Astrocyte (in vitro differentiated cells and primary cell): ENCODE data around the gene PPP1R9A. TPM values are rescaled to one million over a fixed set of nuclear protein-coding genes. Genes with fewer than 3 reads are reported as not detected.

Experiments used
- DNase-seq: peaks from one replicate; pipeline ENCODE4 v3.0.0-alpha.2; 2010; ENCODE audit warnings: low read depth
- FAIRE-seq: peaks from 2 replicates; lab custom pipeline; 2011; peaks lifted over from hg19 to GRCh38; lab: Jason Lieb, UNC
- H2AFZ ChIP-seq: 2 replicates; pipeline ENCODE4 v1.6.0; 2012; ENCODE audit warnings: low read depth, low read length, inconsistent platforms
- H3K27ac ChIP-seq: 2 replicates; pipeline ENCODE4 v1.5.1; 2011; ENCODE audit warnings: low read depth, low read length, inconsistent platforms
- H3K27me3 ChIP-seq: 2 replicates; pipeline ENCODE4 v1.6.0; 2011; ENCODE audit warnings: low read length, inconsistent platforms; ENCODE audit not compliant: insufficient read depth
- H3K36me3 ChIP-seq: 2 replicates; pipeline ENCODE4 v1.5.1; 2011; ENCODE audit warnings: low read length, inconsistent platforms; ENCODE audit not compliant: insufficient read depth
- H3K4me1 ChIP-seq: 2 replicates; pipeline ENCODE4 v1.5.1; 2011; ENCODE audit warnings: low read length, inconsistent platforms; ENCODE audit not compliant: insufficient read depth
- H3K4me2 ChIP-seq: 2 replicates; pipeline ENCODE4 v1.6.0; 2012; ENCODE audit warnings: low read length, inconsistent platforms
- H3K4me3 ChIP-seq: 2 replicates; pipeline ENCODE4 v1.5.1; 2011; ENCODE audit warnings: low read depth, mild to moderate bottlenecking, low read length, inconsistent platforms; ENCODE audit not compliant: insufficient read depth
- H3K79me2 ChIP-seq: 2 replicates; pipeline ENCODE4 v1.6.0; 2012; ENCODE audit warnings: mild to moderate bottlenecking, low read length, inconsistent platforms; ENCODE audit not compliant: insufficient read depth
- H3K9ac ChIP-seq: 2 replicates; pipeline ENCODE4 v1.6.0; 2012; ENCODE audit warnings: mild to moderate bottlenecking, low read length, inconsistent platforms
- H3K9me3 ChIP-seq: 2 replicates; pipeline ENCODE4 v1.5.1; 2012; ENCODE audit warnings: low read depth, mild to moderate bottlenecking, low read length, inconsistent platforms; ENCODE audit not compliant: insufficient read depth
- H4K20me1 ChIP-seq: 2 replicates; pipeline ENCODE4 v1.6.0; 2012; ENCODE audit warnings: low read length, inconsistent platforms; ENCODE audit not compliant: insufficient read depth
- H3K27ac Mint-ChIP-seq: one replicate; pipeline ENCODE4 v1.8.0; 2021; ENCODE audit warnings: mild to moderate bottlenecking, mixed read lengths; ENCODE audit not compliant: unreplicated experiment
- H3K27me3 Mint-ChIP-seq: one replicate; pipeline ENCODE4 v1.8.0; 2021; ENCODE audit warnings: low read depth, mixed read lengths; ENCODE audit not compliant: unreplicated experiment
- H3K36me3 Mint-ChIP-seq: one replicate; pipeline ENCODE4 v1.8.0; 2021; ENCODE audit warnings: low read depth, mixed read lengths; ENCODE audit not compliant: unreplicated experiment
- H3K4me1 Mint-ChIP-seq: one replicate; pipeline ENCODE4 v1.8.0; 2021; ENCODE audit warnings: low read depth, mixed read lengths; ENCODE audit not compliant: unreplicated experiment
- H3K4me3 Mint-ChIP-seq: one replicate; pipeline ENCODE4 v1.8.0; 2021; ENCODE audit warnings: mild to moderate bottlenecking, moderate library complexity, mixed read lengths; ENCODE audit not compliant: unreplicated experiment
- H3K9me3 Mint-ChIP-seq: one replicate; pipeline ENCODE4 v1.8.0; 2021; ENCODE audit warnings: mild to moderate bottlenecking, mixed read lengths; ENCODE audit not compliant: unreplicated experiment
- CTCF ChIP-seq: IDR thresholded peaks from 2 replicates; pipeline ENCODE4 v1.5.1; 2011; ENCODE audit warnings: low read depth, mild to moderate bottlenecking, inconsistent platforms, low read length, moderate library complexity; ENCODE audit not compliant: insufficient read depth
- EZH2 ChIP-seq: IDR thresholded peaks from 2 replicates; pipeline ENCODE4 v1.6.1; 2012; ENCODE audit warnings: mild to moderate bottlenecking, low read length, inconsistent platforms; ENCODE audit not compliant: insufficient read depth
- total RNA-seq: library from RNA; stranded (reverse); gene quantifications from 2 replicates; pipeline ENCODE4 v1.2.1, GENCODE V29; 2021

PPP1R9A gene
- total RNA-seq, 1 donor from 2014 or later, result 7.5 TPM

GRCh38 chr7:94901981-94902380 lies 5.4 kb upstream of the PPP1R9A start:
- H3K4me1 ChIP-seq, result no peaks in the 10 kb centered on the region
- no peaks in the 10 kb centered on the region for H4K20me1 ChIP-seq
- H3K27ac Mint-ChIP-seq, result no peak overlapping the region
- H3K4me1 Mint-ChIP-seq, result no peaks in the 10 kb centered on the region
- no peaks in the 10 kb centered on the region for H3K36me3 Mint-ChIP-seq
- H3K4me2 ChIP-seq, result no peak overlapping the region
- H3K27me3 Mint-ChIP-seq, result no peaks in the 10 kb centered on the region
- H3K4me3 ChIP-seq, result no peak overlapping the region
- DNase-seq (no peak), FAIRE-seq (no peak)
- H3K9me3 ChIP-seq, result no peaks in the 10 kb centered on the region
- H3K27me3 ChIP-seq, result no peaks in the 10 kb centered on the region
- H3K9ac ChIP-seq, result no peak overlapping the region
- no peak overlapping the region for H3K27ac ChIP-seq
- no peak for TF ChIP-seq EZH2
- no peak for TF ChIP-seq CTCF
- H3K36me3 ChIP-seq, result no peaks in the 10 kb centered on the region
- H2AFZ ChIP-seq, result no peak overlapping the region
- no peaks in the 10 kb centered on the region for H3K79me2 ChIP-seq
- no peaks in the 10 kb centered on the region for H3K9me3 Mint-ChIP-seq
- H3K4me3 Mint-ChIP-seq, result no peak overlapping the region

- Mint-ChIP-seq H3K27me3 (no peaks in the 10 kb centered on the region), H3K4me3 (no peak overlapping the region), H3K9me3 (no peaks in the 10 kb centered on the region), H3K27ac (no peak overlapping the region), H3K4me1 (peaks cover 2% of the 10 kb centered on the region), H3K36me3 (no peaks in the 10 kb centered on the region)
- no peak overlapping the region for H3K27ac ChIP-seq
- H3K27me3 ChIP-seq, result no peaks in the 10 kb centered on the region
- H3K4me3 ChIP-seq, result no peak overlapping the region
- H3K4me1 ChIP-seq, result peaks cover 4% of the 10 kb centered on the region
- H4K20me1 ChIP-seq, result no peaks in the 10 kb centered on the region
- H3K79me2 ChIP-seq, result no peaks in the 10 kb centered on the region
- no peaks in the 10 kb centered on the region for H3K9me3 ChIP-seq
- TF ChIP-seq CTCF, result no peak
- no peak for TF ChIP-seq EZH2
- no peak overlapping the region for H2AFZ ChIP-seq
- no peak overlapping the region for H3K4me2 ChIP-seq
- FAIRE-seq (no peak), DNase-seq (no peak)
- no peaks in the 10 kb centered on the region for H3K36me3 ChIP-seq
- H3K9ac ChIP-seq, result no peak overlapping the region
Observed at GRCh38 chr7:94903971-94904370, 3.4 kb upstream of the PPP1R9A start.

- no peak overlapping the region for H3K4me3 Mint-ChIP-seq
- FAIRE-seq (no peak), DNase-seq (no peak)
- Histone ChIP-seq H2AFZ (no peak overlapping the region), H4K20me1 (no peaks in the 10 kb centered on the region), H3K4me1 (peaks cover 6% of the 10 kb centered on the region), H3K9ac (no peak overlapping the region), H3K79me2 (no peaks in the 10 kb centered on the region), H3K36me3 (no peaks in the 10 kb centered on the region), H3K9me3 (no peaks in the 10 kb centered on the region), H3K27ac (no peak overlapping the region), H3K27me3 (no peaks in the 10 kb centered on the region), H3K4me2 (no peak overlapping the region), H3K4me3 (no peak overlapping the region)
- H3K27me3 Mint-ChIP-seq, result no peaks in the 10 kb centered on the region
- no peaks in the 10 kb centered on the region for H3K9me3 Mint-ChIP-seq
- peaks cover 2% of the 10 kb centered on the region for H3K4me1 Mint-ChIP-seq
- TF ChIP-seq CTCF (no peak), EZH2 (no peak)
- H3K36me3 Mint-ChIP-seq, result no peaks in the 10 kb centered on the region
- H3K27ac Mint-ChIP-seq, result no peak overlapping the region
Observed at GRCh38 chr7:94904982-94905381, 2.4 kb upstream of the PPP1R9A start.
